B cell (primary cell): ENCODE results near the gene CTNNA3. TPM values are rescaled to one million over a fixed set of nuclear protein-coding genes. Genes with fewer than 3 reads are reported as not detected.

Experiments used
- ATAC-seq: fragments of 200-7000 bp; cut with Tn5 transposase; one replicate; pipeline ENCODE4 v1.10.0; 2021; ENCODE audit warnings: low read depth, mild to moderate bottlenecking, moderate number of reproducible peaks, moderate library complexity
- CTCF ChIA-PET: fragments of 350-600 bp; sonication (Branson Sonifier 250); formaldehyde crosslinking; loops from one replicate; lab custom pipeline; 2021; ENCODE audit warnings: antibody characterized with exemption, inconsistent platforms; lab: Charles Lee
- POLR2A ChIA-PET: fragments of 350-600 bp; sonication (Branson Sonifier 250); formaldehyde crosslinking; loops from one replicate; lab custom pipeline; 2021; ENCODE audit warnings: antibody characterized with exemption; lab: Charles Lee
- DNase-seq: peaks from one replicate; pipeline ENCODE4 v3.0.0; 2013
- H2AFZ ChIP-seq: 2 replicates; pipeline ENCODE4 v1.6.1; 2012; ENCODE audit warnings: mild to moderate bottlenecking, low read depth, low read length; ENCODE audit not compliant: insufficient read depth, poor library complexity, severe bottlenecking
- H3K27ac ChIP-seq, 2 donors: 1 replicate in 1 of 2; 2 replicates in 1 of 2; pipeline ENCODE4 v1.5.1; 2012 to 2013; ENCODE audit warnings: low read length in 2 of 2, mild to moderate bottlenecking in 2 of 2, moderate library complexity in 1 of 2
- H3K27me3 ChIP-seq, 4 experiments: fragments of 200-600 bp in 1 of 4; sonication (generic) in 1 of 4; replicated peaks in 1 of 4; 1 replicate in 2 of 4; 2 replicates in 2 of 4; pipeline versions ENCODE4 v1.6.1 to v1.7.0; 2013 to 2016; ENCODE audit warnings: low read length in 3 of 4, mild to moderate bottlenecking in 2 of 4, mixed read lengths in 1 of 4, moderate library complexity in 1 of 4; ENCODE audit not compliant: insufficient read depth in 4 of 4, control insufficient read depth in 3 of 4; ENCODE audit errors: control extremely low read depth in 1 of 4
- H3K36me3 ChIP-seq, 2 experiments: replicated peaks in 1 of 2; 1 replicate in 1 of 2; 2 replicates in 1 of 2; pipeline versions ENCODE4 v1.6.1 to v1.7.1; 2013; ENCODE audit warnings: low read length in 1 of 2; ENCODE audit not compliant: insufficient read depth in 2 of 2, control insufficient read depth in 1 of 2; ENCODE audit errors: control extremely low read depth in 1 of 2, extremely low read depth in 1 of 2
- H3K4me1 ChIP-seq, 2 donors: fragments of 200-600 bp in 1 of 2; sonication (generic) in 1 of 2; 1 replicate in 1 of 2; 2 replicates in 1 of 2; pipeline versions ENCODE4 v1.5.1 to v1.6.1; 2013 to 2017; ENCODE audit warnings: low read length in 2 of 2; ENCODE audit not compliant: control insufficient read depth in 2 of 2, insufficient read depth in 2 of 2
- H3K4me2 ChIP-seq: replicated peaks from 2 replicates; pipeline ENCODE3; 2012; ENCODE audit warnings: mild to moderate bottlenecking, low read depth, low read length; ENCODE audit not compliant: poor library complexity, severe bottlenecking
- H3K4me3 ChIP-seq, 5 experiments: fragments of 200-600 bp in 1 of 5; sonication (generic) in 1 of 5; 1 replicate in 3 of 5; 2 replicates in 2 of 5; pipeline versions ENCODE4 v1.5.1 to v1.7.0; 2011 to 2016; ENCODE audit warnings: low read length in 4 of 5, mild to moderate bottlenecking in 4 of 5, low read depth in 2 of 5, control low read depth in 1 of 5, moderate library complexity in 1 of 5; ENCODE audit not compliant: insufficient read depth in 1 of 5; ENCODE audit errors: control extremely low read depth in 1 of 5, extremely low read depth in 1 of 5
- H3K79me2 ChIP-seq: fragments of 200-600 bp; sonication (generic); one replicate; pipeline ENCODE4 v1.6.0; 2016; ENCODE audit warnings: low read length; ENCODE audit not compliant: control insufficient read depth, insufficient read depth
- H3K9ac ChIP-seq: fragments of 200-600 bp; sonication (generic); 2 replicates; pipeline ENCODE4 v1.6.1; 2017; ENCODE audit warnings: mild to moderate bottlenecking, low read length, moderate library complexity
- H3K9me3 ChIP-seq, 3 donors: one replicate each; pipeline versions ENCODE4 v1.6.1 to v1.7.1; 2013; ENCODE audit warnings: low read length in 2 of 3; ENCODE audit not compliant: control insufficient read depth in 2 of 3, insufficient read depth in 1 of 3; ENCODE audit errors: control extremely low read depth in 1 of 3
- H4K20me1 ChIP-seq: 2 replicates; pipeline ENCODE4 v1.6.0; 2012; ENCODE audit warnings: mild to moderate bottlenecking, low read length; ENCODE audit not compliant: insufficient read depth, control insufficient read depth, poor library complexity, severe bottlenecking
- H3K27ac Mint-ChIP-seq: one replicate; pipeline ENCODE4 v1.8.0; 2021; ENCODE audit warnings: mixed read lengths
- H3K27me3 Mint-ChIP-seq: one replicate; pipeline ENCODE4 v1.8.0; 2021; ENCODE audit warnings: mixed read lengths
- H3K4me1 Mint-ChIP-seq: one replicate; pipeline ENCODE4 v1.8.0; 2021; ENCODE audit warnings: mixed read lengths
- H3K4me3 Mint-ChIP-seq: one replicate; pipeline ENCODE4 v1.8.0; 2021; ENCODE audit warnings: mixed read lengths
- H3K9me3 Mint-ChIP-seq: one replicate; pipeline ENCODE4 v1.8.0; 2022; ENCODE audit warnings: mixed read lengths; ENCODE audit not compliant: insufficient read depth
- EZH2 ChIP-seq: IDR thresholded peaks from 2 replicates; pipeline ENCODE4 v1.6.1; 2012; ENCODE audit warnings: borderline replicate concordance, low read depth, mild to moderate bottlenecking, moderate library complexity, low read length; ENCODE audit not compliant: insufficient read depth, poor library complexity, severe bottlenecking
- WGBS: methylation state at CpG from one replicate; pipeline ENCODE4 v1.1.5; 2013; ENCODE audit warnings: missing lambda C conversion rate; ENCODE audit not compliant: insufficient coverage; 5-methylcytosine and 5-hydroxymethylcytosine counted together
- intact Hi-C: fragments of 100-400 bp; cut with micrococcal nuclease; formaldehyde crosslinking; loops from one replicate; pipeline ENCODE4 v1.10.0; 2022
- polyA plus RNA-seq: library from polyadenylated mRNA; depleted of rRNA; stranded (reverse); fragments of >200 nt; gene quantifications from 2 replicates; pipeline ENCODE4 v1.2.3, GENCODE V29; 2012
- total RNA-seq, 2 donors: library from RNA; stranded (reverse); fragments of 120-200 nt in 1 of 2; gene quantifications; 1 replicate in 1 of 2; 2 replicates in 1 of 2; pipeline versions ENCODE4 v1.2.3 to v1.2.4, GENCODE V29; 2013 to 2022
- TF ChIP-seq, protein P1 (sequence below): fragments of 200-600 bp; IDR thresholded peaks from one replicate; pipeline ENCODE4 v1.8.0; 2022; ENCODE audit warnings: antibody characterized with exemption, mild to moderate bottlenecking

CTNNA3 gene
- total and polyA plus RNA-seq, 2 donors (not counting 1 experiment from before 2014, with no cell fraction given) = 0.01 TPM; not detected in 1

DNA sequence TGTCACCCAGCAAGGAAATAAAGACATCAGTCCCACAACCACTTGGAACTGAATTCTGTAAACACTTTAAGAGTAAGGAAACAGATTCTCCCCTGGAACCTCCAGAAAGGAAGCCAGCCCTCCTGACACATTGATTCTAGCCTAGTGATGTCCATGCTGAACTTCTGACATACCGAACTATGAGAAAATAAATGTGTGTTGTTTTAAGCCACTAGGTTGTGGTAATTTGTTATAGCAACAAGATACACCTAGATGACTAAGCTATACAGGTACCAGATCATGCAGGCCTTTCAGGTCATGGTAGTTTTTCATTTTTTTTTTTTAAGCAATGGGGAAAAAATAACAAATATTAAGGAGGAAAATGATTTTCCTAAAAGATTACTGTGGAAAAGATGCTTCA, 807.8 kb downstream of the CTNNA3 start:
- no peaks in the 10 kb centered on the region for H3K9me3 ChIP-seq
- TF ChIP-seq EZH2 = no peak
- no peak overlapping the region for H3K27ac Mint-ChIP-seq

DNA sequence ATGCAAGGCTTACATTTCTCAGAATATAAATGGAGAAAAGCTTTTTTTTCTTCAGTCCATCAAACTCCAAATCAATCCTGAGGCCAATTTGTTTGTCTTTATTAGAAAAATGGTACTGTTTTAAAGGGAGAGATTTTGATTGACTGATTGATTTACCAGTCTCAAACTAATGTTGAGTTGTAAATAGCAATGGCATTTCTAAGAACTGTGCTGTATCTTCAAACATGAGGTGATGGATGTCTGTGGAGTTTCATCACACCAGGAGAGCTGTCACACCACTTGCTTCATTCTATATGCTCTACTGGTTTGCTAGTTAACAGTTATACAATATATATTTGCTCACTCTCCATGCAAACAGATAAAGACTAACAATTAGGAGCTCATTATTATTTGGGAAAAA, 809.1 kb downstream of the CTNNA3 start:
- Mint-ChIP-seq H3K4me1 (no peaks in the 10 kb centered on the region), H3K27ac (no peak overlapping the region), H3K27me3 (no peaks in the 10 kb centered on the region), H3K9me3 (no peaks in the 10 kb centered on the region), H3K4me3 (no peak overlapping the region)
- DNase-seq = no peak
- H4K20me1 ChIP-seq = no peaks in the 10 kb centered on the region
- ChIA-PET POLR2A (no interaction called here), CTCF (no interaction called here)
- no peaks in the 10 kb centered on the region for H3K4me1 ChIP-seq
- intact Hi-C loops = no loop called here
- TF ChIP-seq EZH2 = no peak
- TF ChIP-seq, protein P1, sequence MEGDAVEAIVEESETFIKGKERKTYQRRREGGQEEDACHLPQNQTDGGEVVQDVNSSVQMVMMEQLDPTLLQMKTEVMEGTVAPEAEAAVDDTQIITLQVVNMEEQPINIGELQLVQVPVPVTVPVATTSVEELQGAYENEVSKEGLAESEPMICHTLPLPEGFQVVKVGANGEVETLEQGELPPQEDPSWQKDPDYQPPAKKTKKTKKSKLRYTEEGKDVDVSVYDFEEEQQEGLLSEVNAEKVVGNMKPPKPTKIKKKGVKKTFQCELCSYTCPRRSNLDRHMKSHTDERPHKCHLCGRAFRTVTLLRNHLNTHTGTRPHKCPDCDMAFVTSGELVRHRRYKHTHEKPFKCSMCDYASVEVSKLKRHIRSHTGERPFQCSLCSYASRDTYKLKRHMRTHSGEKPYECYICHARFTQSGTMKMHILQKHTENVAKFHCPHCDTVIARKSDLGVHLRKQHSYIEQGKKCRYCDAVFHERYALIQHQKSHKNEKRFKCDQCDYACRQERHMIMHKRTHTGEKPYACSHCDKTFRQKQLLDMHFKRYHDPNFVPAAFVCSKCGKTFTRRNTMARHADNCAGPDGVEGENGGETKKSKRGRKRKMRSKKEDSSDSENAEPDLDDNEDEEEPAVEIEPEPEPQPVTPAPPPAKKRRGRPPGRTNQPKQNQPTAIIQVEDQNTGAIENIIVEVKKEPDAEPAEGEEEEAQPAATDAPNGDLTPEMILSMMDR = no peak
- no peak overlapping the region for H2AFZ ChIP-seq
- no peaks in the 10 kb centered on the region for H3K9me3 ChIP-seq
- no peaks in the 10 kb centered on the region for H3K36me3 ChIP-seq
- H3K79me2 ChIP-seq = no peaks in the 10 kb centered on the region
- H3K9ac ChIP-seq = no peak overlapping the region
- H3K4me2 ChIP-seq = no peak overlapping the region
- no peaks in the 10 kb centered on the region for H3K27me3 ChIP-seq
- H3K27ac ChIP-seq = no peak overlapping the region
- H3K4me3 ChIP-seq = no peak overlapping the region
- ATAC-seq = no peak

More for the DNA sequence above, 807.8 kb downstream of the CTNNA3 start:
- Mint-ChIP-seq H3K27me3 (no peaks in the 10 kb centered on the region), H3K9me3 (no peaks in the 10 kb centered on the region), H3K4me1 (no peaks in the 10 kb centered on the region), H3K4me3 (no peak overlapping the region)
- no peak overlapping the region for H3K27ac ChIP-seq
- no CpG with 5 or more reads among the region's 1 CpG for WGBS
- no peak for DNase-seq
- H3K36me3 ChIP-seq = no peaks in the 10 kb centered on the region
- no peak for ATAC-seq
- no peak overlapping the region for H2AFZ ChIP-seq
- CTCF ChIA-PET = no interaction called here
- no peak overlapping the region for H3K4me3 ChIP-seq
- no peaks in the 10 kb centered on the region for H4K20me1 ChIP-seq
- POLR2A ChIA-PET = no interaction called here
- H3K9ac ChIP-seq = no peak overlapping the region
- no peaks in the 10 kb centered on the region for H3K27me3 ChIP-seq
- intact Hi-C loops = no loop called here
- H3K4me2 ChIP-seq = no peak overlapping the region
- no peaks in the 10 kb centered on the region for H3K79me2 ChIP-seq
- no peaks in the 10 kb centered on the region for H3K4me1 ChIP-seq
